ENCODE data around the gene ADGRB3. TPM values are rescaled to one million over a fixed set of nuclear protein-coding genes. Genes with fewer than 3 reads are reported as not detected.
"Not testable (repeated sequence)": the region's sequence is repeated elsewhere in the genome, so short reads cannot be mapped to it uniquely, and the experiment has no call there.

Gene ADGRB3
- total RNA-seq, 2 donors from 2014 or later = 1.3 to 2.4 TPM

- H3K27me3 ChIP-seq = no peaks in the 10 kb centered on the region
- DNase-seq (ENCODE audit: low spot score) = no peak
- H3K27ac ChIP-seq = no peak overlapping the region
- H3K4me1 ChIP-seq = no peaks in the 10 kb centered on the region
- H3K4me3 ChIP-seq = no peak overlapping the region
- H3K36me3 ChIP-seq = no peaks in the 10 kb centered on the region
- no peak for TF ChIP-seq CTCF (IDR thresholded peaks at IDR 0.05)
- no peaks in the 10 kb centered on the region for H3K9me3 ChIP-seq
Observed at GRCh38 chr6:69100772-69101171, 465.7 kb downstream of the ADGRB3 start.

DNA sequence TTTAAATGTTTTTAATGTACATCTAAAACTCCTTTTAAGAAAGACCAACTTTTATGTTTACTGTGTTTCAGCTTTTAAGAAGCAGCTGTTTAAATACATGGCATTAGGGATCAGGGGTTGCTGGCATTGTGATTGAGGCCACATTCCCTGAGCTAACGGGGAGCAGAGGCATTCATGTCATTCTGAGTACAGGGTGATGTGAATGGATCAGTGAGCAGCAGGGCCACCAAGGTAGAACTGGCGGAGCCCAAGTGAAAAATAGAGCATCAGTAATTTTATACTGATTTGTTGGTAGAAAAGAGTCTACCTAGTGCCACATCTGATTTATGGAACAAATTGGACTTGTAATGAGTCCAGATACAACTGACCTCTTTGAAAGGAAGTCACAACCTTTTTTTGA is 467.3 kb downstream of the ADGRB3 start:
- no peak overlapping the region for H3K27ac ChIP-seq
- H3K36me3 ChIP-seq = no peaks in the 10 kb centered on the region
- no peak for TF ChIP-seq CTCF (IDR thresholded peaks at IDR 0.05)
- no peaks in the 10 kb centered on the region for H3K4me1 ChIP-seq
- H3K27me3 ChIP-seq = no peaks in the 10 kb centered on the region
- DNase-seq (ENCODE audit: low spot score) = no peak
- no peak overlapping the region for H3K4me3 ChIP-seq
- H3K9me3 ChIP-seq = no peaks in the 10 kb centered on the region

GRCh38 chr6:69105288-69105687 is 470.2 kb downstream of the ADGRB3 start:
- Histone ChIP-seq H3K4me3 (no peak overlapping the region), H3K27me3 (no peaks in the 10 kb centered on the region), H3K27ac (no peak overlapping the region), H3K36me3 (no peaks in the 10 kb centered on the region), H3K9me3 (no peaks in the 10 kb centered on the region), H3K4me1 (no peaks in the 10 kb centered on the region)
- DNase-seq (ENCODE audit: low spot score) = no peak
- no peak for TF ChIP-seq CTCF (IDR thresholded peaks at IDR 0.05)

- Histone ChIP-seq H3K27ac (no peak overlapping the region), H3K4me1 (no peaks in the 10 kb centered on the region), H3K27me3 (no peaks in the 10 kb centered on the region), H3K9me3 (no peaks in the 10 kb centered on the region), H3K4me3 (no peak overlapping the region), H3K36me3 (no peaks in the 10 kb centered on the region)
- no peak for DNase-seq (ENCODE audit: low spot score)
- TF ChIP-seq CTCF (IDR thresholded peaks at IDR 0.05) = no peak
Observed at GRCh38 chr6:69106511-69106910, 471.4 kb downstream of the ADGRB3 start.

DNA sequence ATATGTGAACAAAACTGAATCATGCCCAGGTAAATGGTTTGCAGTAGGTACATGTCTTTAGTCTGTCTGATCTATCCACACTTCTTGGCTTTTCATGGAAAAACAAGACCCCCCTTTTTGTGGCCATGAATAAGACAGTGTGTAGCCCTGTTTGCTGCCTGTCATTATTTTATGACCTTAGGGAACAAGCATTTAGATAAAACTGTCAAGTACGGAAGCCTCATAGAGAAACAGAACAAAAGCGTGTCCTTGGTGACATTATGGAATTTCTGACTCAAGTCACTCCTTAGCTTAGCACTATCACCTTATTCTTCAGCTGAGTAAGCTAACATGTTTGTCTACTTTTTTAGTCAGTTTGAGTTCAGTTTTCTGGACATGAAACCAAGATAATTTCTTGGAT is 476.2 kb downstream of the ADGRB3 start:
- DNase-seq (ENCODE audit: low spot score) = no peak
- Histone ChIP-seq H3K27ac (no peak overlapping the region), H3K9me3 (no peaks in the 10 kb centered on the region), H3K4me1 (no peaks in the 10 kb centered on the region), H3K27me3 (no peaks in the 10 kb centered on the region), H3K4me3 (no peak overlapping the region), H3K36me3 (no peaks in the 10 kb centered on the region)
- no peak for TF ChIP-seq CTCF (IDR thresholded peaks at IDR 0.05)

DNA sequence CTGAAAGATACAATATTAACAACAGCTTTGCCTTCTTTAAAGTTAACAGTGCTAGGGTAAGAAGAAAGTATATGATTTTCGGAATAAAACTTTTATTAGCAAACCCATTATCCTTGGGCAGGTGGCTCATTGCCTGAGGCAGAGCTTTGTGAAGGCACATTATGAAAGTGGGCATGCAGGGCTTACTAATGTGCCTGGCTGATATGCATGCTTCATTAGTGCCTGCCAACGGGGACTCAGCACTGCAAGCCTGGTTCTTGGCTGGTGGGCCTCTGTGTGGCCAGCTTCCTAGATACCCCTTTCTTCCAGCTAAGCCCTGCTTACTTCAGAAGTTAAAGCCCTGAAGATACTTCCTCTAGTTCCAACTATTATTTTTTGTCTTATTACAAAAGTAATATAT is 481.6 kb downstream of the ADGRB3 start:
- Histone ChIP-seq H3K36me3 (no peaks in the 10 kb centered on the region), H3K4me1 (no peaks in the 10 kb centered on the region)
- no peak for TF ChIP-seq CTCF (IDR thresholded peaks at IDR 0.05)

DNA sequence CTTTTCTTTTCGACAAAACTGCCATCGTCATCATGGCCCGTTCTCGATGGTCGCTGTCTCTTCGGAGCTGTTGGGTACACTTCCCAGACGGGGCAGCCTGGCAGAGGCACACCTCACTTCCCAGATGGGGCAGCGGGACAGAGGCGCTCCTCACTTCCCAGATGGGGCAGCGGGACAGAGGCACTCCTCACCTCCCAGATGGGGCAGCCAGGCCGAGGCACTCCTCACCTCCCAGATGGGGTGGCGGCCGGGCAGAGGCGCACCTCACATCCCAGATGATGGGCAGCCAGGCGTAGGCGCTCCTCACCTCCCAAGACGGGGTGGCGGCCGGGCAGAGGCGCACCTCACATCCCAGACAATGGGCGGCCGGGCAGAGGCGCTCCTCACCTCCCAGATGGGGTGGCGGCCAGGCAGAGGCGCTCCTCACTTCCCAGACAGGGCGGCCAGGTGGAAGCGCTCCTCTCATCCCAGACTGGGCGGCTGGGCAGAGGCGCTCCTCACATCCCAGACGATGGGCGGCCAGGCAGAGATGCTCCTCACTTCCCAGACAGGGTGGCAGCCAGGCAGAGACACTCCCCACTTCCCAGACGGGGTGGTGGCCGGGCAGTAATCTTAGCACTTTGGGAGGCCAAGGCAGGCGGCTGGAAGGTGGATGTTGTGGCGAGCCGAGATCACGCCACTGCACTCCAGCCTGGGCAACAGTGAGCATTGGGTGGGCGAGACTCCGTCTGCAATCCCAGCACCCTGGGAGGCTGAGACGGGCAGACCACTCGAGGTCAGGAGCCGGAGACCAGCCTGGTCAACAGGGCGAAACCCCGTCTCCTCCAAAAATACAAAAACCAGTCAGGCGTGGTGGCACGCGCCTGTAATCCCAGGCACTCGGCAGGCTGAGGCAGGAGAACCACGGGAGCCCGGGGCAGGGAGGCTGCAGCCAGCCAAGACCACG is 486.7 kb downstream of the ADGRB3 start:
- H3K4me1 ChIP-seq; H3K27ac ChIP-seq; H3K36me3 ChIP-seq; H3K4me3 ChIP-seq; DNase-seq (ENCODE audit: low spot score); H3K27me3 ChIP-seq; H3K9me3 ChIP-seq: not testable (repeated sequence)

More for the DNA sequence above, 481.6 kb downstream of the ADGRB3 start:
- H3K4me3 ChIP-seq = no peak overlapping the region
- no peaks in the 10 kb centered on the region for H3K27me3 ChIP-seq
- H3K9me3 ChIP-seq = no peaks in the 10 kb centered on the region
- DNase-seq (ENCODE audit: low spot score) = no peak
- no peak overlapping the region for H3K27ac ChIP-seq
